HG02973 (cell line): Measurements from ENCODE around the gene PRKCA.

ENCODE experiments used
- ATAC-seq: cut with Tn5 transposase; IDR thresholded peaks from one replicate; pipeline ENCODE4 v1.9.1; 2021; ENCODE audit warnings: moderate library complexity; ENCODE audit not compliant: unreplicated experiment

Gene PRKCA

DNA sequence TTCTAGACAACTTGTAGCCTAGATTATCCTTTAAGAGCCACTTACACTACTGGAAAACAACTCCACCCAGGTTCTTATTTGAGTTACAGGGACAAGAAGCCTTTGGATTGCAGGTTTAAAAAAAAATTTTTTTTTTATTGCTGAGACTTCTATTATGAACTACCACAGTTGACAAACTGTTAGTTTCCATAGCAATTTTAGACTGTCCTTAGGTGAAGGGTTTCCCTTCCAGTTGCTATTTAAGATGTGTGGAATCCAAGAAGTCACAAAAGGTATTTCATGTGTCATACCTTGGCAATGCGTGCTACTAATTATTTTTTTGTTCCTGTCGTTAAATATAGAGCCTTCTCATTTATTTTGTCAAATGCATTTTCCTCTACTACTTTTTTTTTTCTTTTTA, 253.2 kb downstream of the PRKCA start:
- ATAC-seq: no peak

GRCh38 chr17:66557200-66557599, 254.8 kb downstream of the PRKCA start:
- no peak for ATAC-seq

DNA sequence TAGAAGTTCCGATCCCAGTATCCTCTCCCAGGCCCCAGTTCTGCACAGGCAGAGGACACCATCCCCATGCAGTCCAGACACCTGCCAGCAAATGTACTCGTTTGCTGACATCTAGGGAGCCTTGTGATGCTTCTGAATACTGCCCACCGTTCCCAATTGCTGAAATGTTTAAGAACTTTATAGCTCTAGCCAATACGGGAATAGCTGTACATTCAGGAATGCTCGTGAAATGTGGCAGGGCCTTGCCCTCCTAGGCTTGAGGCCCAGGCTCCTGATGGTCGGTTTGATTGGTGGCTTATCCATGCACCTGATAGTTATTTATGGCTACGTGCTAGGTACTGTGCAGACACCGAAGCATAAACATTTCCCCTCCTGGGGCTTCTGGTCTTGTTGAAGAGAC, 255.5 kb downstream of the PRKCA start:
- ATAC-seq: no peak

DNA sequence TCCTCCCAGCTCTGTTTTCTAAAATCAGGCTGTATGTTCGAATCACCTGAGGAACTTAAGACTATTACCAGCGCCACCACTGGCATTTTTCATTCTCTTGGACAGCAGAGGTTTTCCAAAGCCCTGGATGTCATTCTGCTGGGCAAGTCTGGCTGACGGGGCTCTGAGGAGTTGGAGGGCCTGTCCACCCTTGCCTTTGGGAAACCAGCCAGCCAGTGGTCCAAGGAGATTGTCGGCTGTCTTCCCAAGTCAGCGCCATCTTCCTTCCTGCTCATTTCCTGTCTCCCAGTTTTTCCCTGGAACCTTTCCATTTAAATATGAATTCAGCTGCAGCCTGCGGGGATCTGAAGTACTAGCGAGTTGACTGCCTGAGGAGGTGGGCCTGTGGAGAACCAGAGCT, 258.3 kb downstream of the PRKCA start:
- ATAC-seq: no peak

DNA sequence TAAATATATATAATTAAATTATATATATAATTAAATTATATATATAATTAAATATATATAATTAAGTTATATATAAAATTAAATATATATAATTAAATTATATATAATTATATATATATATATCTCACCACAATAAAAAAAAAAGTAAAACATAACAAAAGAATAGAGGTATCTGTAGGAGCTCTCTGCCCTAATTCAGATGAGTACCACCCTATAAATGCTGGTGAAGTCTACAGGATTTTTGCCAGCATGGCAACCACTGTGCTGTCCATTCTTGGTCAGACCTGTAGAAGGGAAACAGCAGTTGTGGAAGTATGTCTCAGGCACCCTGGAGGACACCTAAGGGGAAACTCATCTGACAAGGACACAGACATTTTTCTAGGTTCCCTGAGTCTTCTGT, 259.7 kb downstream of the PRKCA start:
- ATAC-seq: no peak

- no peak for ATAC-seq
Measured at GRCh38 chr17:66564992-66565465, 262.6 kb downstream of the PRKCA start.

DNA sequence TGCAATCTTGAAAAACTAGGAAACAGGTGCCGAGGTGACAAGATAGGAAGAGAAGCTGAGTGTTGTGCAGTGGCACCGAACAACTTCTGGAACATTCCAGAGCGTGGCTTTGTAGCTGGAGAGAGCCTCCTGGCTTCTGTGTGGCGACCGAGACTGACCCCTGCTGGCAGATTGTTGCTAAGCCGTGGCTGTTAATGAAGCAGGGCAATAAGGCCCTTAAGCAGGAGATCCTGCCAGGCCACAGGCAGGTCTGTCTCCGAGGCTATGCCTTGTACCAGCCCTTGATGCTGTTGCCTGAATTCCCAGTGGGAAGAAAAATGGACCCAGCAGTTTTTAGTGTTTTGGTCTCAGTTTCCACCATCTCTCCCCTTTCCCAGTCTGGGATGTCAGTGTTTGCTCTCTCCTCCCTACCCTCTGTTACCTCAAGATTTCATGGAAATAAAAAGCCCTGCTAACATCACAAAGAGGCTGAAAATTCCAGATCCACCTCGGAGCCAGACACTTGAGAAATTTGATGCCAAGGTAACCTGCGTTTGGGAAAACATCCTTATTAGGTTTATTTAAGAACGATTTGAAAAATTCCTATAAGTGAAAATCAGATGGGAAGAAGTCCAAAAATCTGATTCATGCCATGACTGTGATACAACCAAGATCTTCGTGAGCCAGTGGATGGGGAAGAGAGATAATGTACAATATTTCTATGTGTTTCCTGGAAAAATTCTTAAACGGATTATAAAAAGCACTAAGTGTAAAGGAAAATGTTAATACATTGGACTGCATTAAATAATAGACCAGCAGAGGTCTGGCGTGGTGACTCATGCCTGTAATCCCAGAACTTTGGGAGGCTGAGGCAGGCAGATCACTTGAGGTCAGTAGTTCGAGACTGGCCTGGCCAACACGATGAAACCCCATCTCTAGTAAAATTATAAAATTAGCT, 265.1 kb downstream of the PRKCA start:
- peak; percentile 74 for ATAC-seq

DNA sequence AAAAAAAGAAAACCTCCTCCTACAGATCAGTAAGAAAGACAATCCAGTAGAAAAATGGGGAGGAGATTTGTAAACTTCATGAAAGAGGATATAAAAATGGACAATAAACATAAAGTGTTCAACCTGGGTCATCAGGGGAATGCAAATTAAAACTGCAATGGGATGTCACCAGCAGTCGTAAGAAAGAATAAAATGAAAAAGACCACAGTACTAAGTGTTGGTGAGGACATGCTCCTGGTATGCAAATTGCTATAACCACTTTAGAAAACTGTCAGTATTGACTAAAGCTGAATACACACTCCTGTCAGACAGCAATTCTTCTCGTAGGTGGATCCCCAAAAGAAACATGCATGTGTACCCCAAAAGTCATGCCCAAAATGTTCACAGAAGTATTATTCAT, 267.2 kb downstream of the PRKCA start:
- ATAC-seq: no peak

DNA sequence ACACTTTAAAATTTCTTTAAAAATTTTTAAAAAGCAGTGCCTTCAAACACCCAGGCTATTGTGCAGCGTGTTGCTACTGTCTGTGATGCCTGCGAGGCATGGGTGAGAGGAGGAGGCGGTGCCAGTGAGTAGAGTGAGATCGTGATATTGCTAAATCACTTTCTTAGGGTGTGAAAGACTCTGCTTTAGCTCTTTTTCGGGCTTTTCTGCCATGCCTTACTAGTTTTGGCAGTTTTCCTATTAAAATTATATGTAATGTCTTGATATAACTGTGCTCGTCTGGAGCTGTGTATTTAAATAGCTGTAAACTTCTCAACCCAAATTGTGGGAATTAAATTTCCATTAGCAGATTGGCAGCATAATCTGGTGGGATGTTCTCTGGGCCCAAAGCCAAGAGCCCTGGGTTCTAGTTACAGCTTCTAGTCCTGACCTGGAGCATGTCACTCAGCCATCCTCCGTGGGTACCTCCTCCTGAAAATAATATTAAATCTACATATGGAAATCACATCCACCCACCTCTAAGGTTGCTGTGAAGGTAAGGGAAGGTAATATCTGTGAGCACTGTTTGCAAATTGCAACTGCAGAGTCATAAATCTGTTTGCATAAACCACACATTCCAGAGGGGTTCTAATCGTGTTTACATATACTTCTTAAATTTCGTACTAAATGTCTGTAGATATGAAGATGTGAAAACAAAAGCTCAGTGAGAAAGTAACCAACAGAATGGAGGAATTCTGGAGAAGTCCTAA, 268.2 kb downstream of the PRKCA start:
- no peak for ATAC-seq

DNA sequence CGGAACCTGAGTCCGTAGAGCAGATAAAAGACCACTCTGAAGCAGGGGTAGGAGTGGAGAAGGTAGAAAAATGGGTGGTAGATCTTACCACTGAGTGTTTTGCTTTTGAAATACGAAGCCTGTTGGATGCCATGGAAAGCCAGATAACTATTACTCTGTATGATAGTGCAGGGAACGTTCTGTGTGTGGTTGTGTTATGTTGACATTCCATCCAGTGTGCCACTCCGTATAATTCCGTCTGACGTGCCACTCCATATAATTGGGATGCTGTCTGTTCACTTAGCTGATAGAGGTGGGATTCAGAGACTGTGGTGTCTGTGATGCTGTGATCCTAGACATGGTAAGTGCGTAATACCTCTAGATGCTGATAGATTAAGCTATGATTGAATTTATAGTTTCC, 269.3 kb downstream of the PRKCA start:
- no peak for ATAC-seq

DNA sequence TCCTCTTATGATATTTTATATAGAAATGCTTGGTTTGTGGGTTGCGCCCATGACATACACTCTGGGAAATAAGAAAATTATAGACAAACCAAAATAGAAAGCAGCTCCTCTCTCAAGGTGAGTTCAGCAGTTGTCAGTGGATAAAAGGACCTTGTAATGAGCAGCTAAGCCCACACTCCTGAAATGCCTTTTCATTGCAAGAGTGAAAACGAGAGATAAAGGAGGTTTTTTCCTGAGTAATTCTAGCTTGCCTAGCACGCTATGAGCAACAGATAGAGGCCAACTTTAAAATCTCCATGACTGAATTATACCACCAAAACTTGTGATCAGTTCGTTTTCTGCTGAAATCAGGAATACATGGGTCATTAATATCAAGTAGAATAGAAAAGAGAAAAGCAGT, 270.7 kb downstream of the PRKCA start:
- ATAC-seq: no peak

DNA sequence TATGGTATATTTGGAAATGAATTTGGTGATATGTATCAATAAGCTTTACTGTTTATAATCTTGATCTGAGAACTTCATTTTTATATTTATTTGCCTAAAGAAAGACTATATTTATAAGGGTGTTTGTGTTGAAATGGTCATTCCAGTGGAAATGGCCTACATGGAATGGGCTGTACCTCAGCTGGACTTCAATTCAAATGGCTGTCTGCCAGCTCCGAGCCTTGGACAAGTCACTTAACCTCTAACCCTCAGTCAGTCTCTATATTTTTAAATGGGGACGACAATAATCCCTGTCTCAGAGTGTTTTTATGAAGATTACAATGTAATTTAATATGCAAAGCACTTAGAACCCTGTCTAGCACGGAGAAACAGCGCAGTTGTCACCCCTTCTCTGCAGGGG, 271.7 kb downstream of the PRKCA start:
- ATAC-seq: no peak

GRCh38 chr17:66576473-66576872, 274.1 kb downstream of the PRKCA start:
- ATAC-seq: no peak

- no peak for ATAC-seq
Measured at GRCh38 chr17:66577041-66577440, 274.6 kb downstream of the PRKCA start.

DNA sequence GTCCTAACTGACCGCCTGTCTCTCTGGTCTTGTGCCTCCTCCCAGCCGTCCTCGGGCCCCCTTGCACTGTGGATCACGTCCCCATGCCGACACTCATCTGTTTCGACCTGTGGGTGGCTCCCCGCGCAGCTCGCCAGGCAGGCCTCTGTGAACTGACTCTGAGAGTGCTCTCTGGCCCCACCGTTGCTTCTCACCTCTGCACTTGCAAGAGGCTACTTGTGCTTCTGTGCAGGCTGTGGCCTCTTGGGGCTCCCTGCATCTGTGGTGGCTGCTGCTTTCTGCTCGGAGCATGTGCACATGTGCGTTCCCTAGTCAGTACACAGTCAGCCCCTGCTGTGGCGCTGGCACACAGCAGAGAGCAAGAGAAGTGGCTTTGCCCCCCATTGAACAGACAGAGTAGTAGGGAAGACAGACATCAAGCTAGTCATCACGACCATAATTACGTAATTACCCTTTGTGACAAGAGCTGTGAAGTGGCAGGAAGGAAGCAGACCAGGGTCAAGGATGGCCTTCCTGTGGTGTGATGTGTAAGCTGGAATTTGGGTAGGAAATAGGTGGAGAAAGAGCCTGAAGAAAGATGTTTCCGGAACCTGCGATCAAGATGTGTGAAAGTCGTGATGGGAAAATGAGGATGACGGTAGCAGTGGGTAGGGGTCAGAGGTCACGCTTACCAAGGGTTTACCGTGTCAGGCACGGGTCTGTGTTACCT, 276.5 kb downstream of the PRKCA start:
- ATAC-seq: no peak

DNA sequence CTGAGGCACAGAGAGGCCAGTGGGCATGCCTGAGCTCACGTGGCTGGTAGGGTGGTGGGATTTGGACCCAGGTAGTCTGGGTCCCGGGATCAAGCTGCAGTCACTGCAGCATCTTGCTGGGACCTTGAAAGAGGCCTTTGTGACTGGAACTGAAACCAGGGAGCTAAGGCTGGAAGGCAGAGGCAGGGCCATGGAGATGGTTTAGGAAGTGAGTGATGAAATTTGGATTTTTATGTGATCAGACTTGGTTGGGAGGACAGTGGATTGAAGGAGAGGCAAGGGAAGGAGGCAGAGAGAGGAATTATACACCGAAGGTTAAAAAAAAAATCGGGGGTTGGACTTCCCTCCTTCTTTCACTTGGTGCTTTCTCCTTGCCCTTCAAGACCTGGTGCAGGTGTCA, 277.1 kb downstream of the PRKCA start:
- no peak for ATAC-seq

DNA sequence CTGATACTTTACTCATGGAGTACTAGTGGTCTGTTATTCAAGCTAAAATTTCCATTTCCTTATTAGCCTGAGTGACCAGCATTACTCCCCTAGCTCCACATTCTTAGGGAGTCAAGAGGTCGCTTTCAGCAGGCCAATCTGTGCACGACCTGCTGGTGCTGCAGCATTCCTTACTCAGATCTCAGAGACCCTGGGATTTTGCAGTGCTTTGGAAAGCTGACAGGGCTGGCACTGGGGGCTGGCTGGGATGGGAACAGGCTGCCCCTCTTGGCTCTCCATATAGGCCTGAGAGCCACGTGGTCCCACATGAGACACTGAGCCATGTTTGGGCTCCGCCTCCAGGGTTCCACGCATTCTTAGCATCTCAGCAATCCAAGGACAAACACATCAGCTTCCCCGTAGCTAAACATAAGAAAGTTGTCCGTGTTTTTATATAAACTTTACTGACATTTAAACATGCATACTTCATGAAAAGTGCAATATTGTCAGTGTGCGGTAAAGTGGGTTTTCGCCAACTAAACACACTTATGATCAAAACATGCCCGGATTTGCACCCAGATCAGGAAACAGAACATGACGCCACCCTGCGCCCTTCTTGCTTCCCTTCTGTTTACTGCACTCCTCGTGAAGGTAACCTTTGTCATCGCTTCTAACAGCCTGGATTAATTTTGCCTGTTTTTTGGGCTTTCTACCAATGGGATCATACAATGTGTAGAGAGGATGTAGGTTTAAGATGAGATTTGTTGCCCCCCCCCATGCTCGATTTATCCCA, 278.0 kb downstream of the PRKCA start:
- no peak for ATAC-seq

GRCh38 chr17:66580956-66581391, 278.6 kb downstream of the PRKCA start:
- no peak for ATAC-seq

DNA sequence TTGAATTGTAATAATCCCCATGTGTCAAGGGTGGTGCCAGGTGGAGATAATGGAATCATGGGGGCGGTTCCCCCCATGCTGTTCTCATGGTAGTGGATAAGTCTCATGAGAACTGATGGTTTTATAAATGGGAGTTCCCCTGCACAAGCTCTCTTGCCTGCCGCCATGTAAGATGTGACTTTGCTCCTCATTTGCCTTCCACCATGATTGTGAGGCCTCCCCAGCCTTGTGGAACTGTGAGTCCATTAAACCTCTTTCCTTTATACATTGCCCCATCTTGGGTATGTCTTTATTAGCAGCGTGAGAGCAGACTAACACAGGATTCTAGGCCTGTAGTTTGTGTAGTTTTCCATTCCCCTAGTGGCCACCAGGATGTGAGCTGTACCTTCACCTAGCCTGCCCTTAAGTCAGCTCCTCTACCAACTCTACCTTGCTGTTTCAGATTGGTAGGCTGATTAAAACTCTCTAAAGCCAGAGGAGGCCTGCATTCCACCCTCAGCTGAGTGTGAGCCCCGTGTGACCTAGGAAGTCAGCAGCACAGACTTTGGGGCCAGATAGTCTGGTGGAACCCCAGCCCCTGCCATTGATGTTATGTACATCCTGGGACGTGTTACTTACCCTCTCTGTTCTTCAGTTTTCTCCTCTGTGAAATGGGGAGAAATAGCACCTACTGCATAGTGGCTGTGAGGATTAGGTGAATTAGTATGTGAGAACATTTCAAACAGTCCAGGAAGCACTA, 280.1 kb downstream of the PRKCA start:
- no peak for ATAC-seq
